Common myeloid progenitor, CD34-positive (primary cell): ENCODE measurements around the gene ZBTB1.

Experiments used
- CTCF ChIA-PET: fragments of 350-600 bp; sonication (Branson Sonifier 250); formaldehyde crosslinking; loops from one replicate; lab custom pipeline; 2021; ENCODE audit warnings: antibody characterized with exemption; lab: Charles Lee
- POLR2A ChIA-PET: fragments of 350-600 bp; sonication (Branson Sonifier 250); formaldehyde crosslinking; loops from one replicate; lab custom pipeline; 2021; ENCODE audit warnings: antibody characterized with exemption; lab: Charles Lee
- DNase-seq, 3 donors: peaks; one replicate each; pipeline versions ENCODE4 v3.0.0 to v3.0.0-alpha.2; 2013
- H3K27ac ChIP-seq, 2 experiments: 1 replicate in 1 of 2; 2 replicates in 1 of 2; pipeline ENCODE4 v1.7.0; 2013; ENCODE audit warnings: inconsistent platforms in 2 of 2, low read length in 2 of 2, mild to moderate bottlenecking in 2 of 2, low read depth in 1 of 2, moderate library complexity in 1 of 2; ENCODE audit not compliant: severe bottlenecking in 2 of 2, insufficient read depth in 1 of 2, poor library complexity in 1 of 2
- H3K27me3 ChIP-seq, 5 experiments: replicated peaks in 2 of 5; 1 replicate in 3 of 5; 2 replicates in 2 of 5; pipeline versions ENCODE4 v1.6.1 to v1.7.0; 2013; ENCODE audit warnings: low read length in 4 of 5, mild to moderate bottlenecking in 2 of 5, moderate library complexity in 2 of 5, inconsistent platforms in 1 of 5; ENCODE audit not compliant: insufficient read depth in 5 of 5, control insufficient read depth in 4 of 5
- H3K36me3 ChIP-seq, 4 experiments: 1 replicate in 2 of 4; 2 replicates in 2 of 4; pipeline versions ENCODE4 v1.6.1 to v1.7.0; 2013; ENCODE audit warnings: low read length in 3 of 4, control low read depth in 1 of 4, mild to moderate bottlenecking in 1 of 4; ENCODE audit not compliant: control insufficient read depth in 4 of 4, insufficient read depth in 4 of 4
- H3K4me1 ChIP-seq, 4 experiments: 1 replicate in 3 of 4; 2 replicates in 1 of 4; pipeline versions ENCODE4 v1.6.1 to v1.7.1; 2013; ENCODE audit warnings: low read length in 3 of 4, mild to moderate bottlenecking in 3 of 4, control low read depth in 1 of 4, inconsistent platforms in 1 of 4, moderate library complexity in 1 of 4; ENCODE audit not compliant: control insufficient read depth in 4 of 4, insufficient read depth in 4 of 4; ENCODE audit errors: control extremely low read depth in 1 of 4
- H3K4me3 ChIP-seq, 7 experiments: 1 replicate in 4 of 7; 2 replicates in 3 of 7; pipeline versions ENCODE4 v1.5.1 to v1.7.0; 2013; ENCODE audit warnings: mild to moderate bottlenecking in 7 of 7, low read length in 6 of 7, moderate library complexity in 6 of 7, inconsistent platforms in 2 of 7, low read depth in 2 of 7, control low read depth in 1 of 7; ENCODE audit not compliant: insufficient read depth in 4 of 7, control insufficient read depth in 1 of 7; ENCODE audit errors: extremely low read depth in 1 of 7
- H3K9me3 ChIP-seq, 5 experiments: 1 replicate in 4 of 5; 2 replicates in 1 of 5; pipeline versions ENCODE4 v1.6.1 to v1.7.1; 2013; ENCODE audit warnings: low read length in 4 of 5, mild to moderate bottlenecking in 2 of 5, inconsistent platforms in 1 of 5, low read depth in 1 of 5, moderate library complexity in 1 of 5; ENCODE audit not compliant: control insufficient read depth in 4 of 5, insufficient read depth in 2 of 5; ENCODE audit errors: control extremely low read depth in 1 of 5
- WGBS: methylation state at CpG from one replicate; pipeline ENCODE4 v1.1.5; 2013; ENCODE audit not compliant: insufficient coverage; 5-methylcytosine and 5-hydroxymethylcytosine counted together

The ZBTB1 gene

GRCh38 chr14:64536488-64537245 is 32.1 kb downstream of the ZBTB1 start:
- Histone ChIP-seq H3K27ac (no peak overlapping the region), H3K4me3 (no peak overlapping the region), H3K4me1 (peaks cover 0 to 18% (median 14%) of the 10 kb centered on the region in 4 experiments), H3K27me3 (peaks cover 0 to 25% (median 11%) of the 10 kb centered on the region in 5 experiments), H3K9me3 (peaks cover 0 to 11% (median 11%) of the 10 kb centered on the region in 5 experiments), H3K36me3 (no peaks in the 10 kb centered on the region)
- no peak for DNase-seq
- 100% methylated on average over 1 of the region's 4 CpGs for WGBS
- ChIA-PET POLR2A (no interaction called here), CTCF (interaction anchor here (0.7 to 0.8 kb wide), 2 partner anchors 14 to 101 kb away, joined by 3 read pairs; no protein-coding TSS in a partner anchor)

DNA sequence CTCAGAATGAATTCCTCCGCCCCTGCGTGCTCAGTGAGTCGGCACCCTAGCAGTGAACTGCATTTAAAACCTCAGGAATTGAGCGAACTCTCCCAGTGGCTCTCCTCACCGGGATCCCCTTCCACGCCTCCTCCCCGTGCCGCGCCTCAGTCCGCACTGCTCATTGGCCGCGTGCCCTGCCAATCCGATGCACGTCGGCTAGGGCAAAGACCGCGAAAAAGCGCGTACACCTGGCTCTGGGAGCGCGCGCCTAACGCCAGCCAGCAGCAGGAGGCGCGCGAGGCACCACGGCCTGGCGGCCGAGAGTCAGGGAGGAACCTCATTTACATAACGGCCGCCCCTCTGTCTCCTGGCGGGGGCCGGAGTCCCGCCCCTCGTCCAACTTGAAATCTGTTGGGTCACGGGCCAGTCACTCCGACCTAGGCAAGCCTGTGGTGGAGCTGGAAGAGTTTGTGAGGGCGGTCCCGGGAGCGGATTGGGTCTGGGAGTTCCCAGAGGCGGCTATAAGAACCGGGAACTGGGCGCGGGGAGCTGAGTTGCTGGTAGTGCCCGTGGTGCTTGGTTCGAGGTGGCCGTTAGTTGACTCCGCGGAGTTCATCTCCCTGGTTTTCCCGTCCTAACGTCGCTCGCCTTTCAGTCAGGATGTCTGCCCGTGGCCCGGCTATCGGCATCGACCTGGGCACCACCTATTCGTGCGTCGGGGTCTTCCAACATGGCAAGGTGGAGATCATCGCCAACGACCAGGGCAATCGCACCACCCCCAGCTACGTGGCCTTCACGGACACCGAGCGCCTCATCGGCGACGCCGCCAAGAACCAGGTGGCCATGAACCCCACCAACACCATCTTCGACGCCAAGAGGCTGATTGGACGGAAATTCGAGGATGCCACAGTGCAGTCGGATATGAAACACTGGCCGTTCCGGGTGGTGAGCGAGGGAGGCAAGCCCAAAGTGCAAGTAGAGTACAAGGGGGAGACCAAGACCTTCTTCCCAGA is 35.9 kb downstream of the ZBTB1 start, which contains the start of gene HSPA2:
TSS of gene HSPA2 (plus strand) at position 534 of the 995 bp plus-strand sequence. CDS start at position 643, 109 bp downstream.
- H3K9me3 ChIP-seq = peaks cover 0 to 19% (median 18%) of the 10 kb centered on the region in 5 experiments
- H3K36me3 ChIP-seq = no peaks in the 10 kb centered on the region
- whole genome bisulfite sequencing = 9% methylated on average over 77 of the region's 79 CpGs
- H3K4me1 ChIP-seq = peaks cover 0 to 21% (median 21%) of the 10 kb centered on the region in 4 experiments
- peak within 1 kb of the TSS; percentile 64 to 88 (median 74) for H3K4me3 ChIP-seq
- H3K27me3 ChIP-seq = peaks cover 9 to 60% (median 34%) of the 10 kb centered on the region in 5 experiments
- peak; percentile 98 to 99 (median 99) for DNase-seq
- ChIA-PET POLR2A (interaction anchor here (0.9 kb wide), 2 partner anchors 10 to 118 kb away, joined by 3 read pairs; partner anchors contain the start of gene PPP1R36), CTCF (interaction anchor here (0.8 to 1.6 kb wide), 7 partner anchors 8 to 96 kb away, joined by 3 to 5 read pairs (median 3); no protein-coding TSS in a partner anchor)
- H3K27ac ChIP-seq = peak within 1 kb of the TSS in 1 of 2 experiments; percentile 31

DNA sequence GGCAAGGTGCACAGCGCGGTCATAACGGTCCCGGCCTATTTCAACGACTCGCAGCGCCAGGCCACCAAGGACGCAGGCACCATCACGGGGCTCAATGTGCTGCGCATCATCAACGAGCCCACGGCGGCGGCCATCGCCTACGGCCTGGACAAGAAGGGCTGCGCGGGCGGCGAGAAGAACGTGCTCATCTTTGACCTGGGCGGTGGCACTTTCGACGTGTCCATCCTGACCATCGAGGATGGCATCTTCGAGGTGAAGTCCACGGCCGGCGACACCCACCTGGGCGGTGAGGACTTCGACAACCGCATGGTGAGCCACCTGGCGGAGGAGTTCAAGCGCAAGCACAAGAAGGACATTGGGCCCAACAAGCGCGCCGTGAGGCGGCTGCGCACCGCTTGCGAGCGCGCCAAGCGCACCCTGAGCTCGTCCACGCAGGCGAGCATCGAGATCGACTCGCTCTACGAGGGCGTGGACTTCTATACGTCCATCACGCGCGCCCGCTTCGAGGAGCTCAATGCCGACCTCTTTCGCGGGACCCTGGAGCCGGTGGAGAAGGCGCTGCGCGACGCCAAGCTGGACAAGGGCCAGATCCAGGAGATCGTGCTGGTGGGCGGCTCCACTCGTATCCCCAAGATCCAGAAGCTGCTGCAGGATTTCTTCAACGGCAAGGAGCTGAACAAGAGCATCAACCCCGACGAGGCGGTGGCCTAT is 36.8 kb downstream of the ZBTB1 start:
- Histone ChIP-seq H3K9me3 (peaks cover 0 to 19% (median 18%) of the 10 kb centered on the region in 5 experiments), H3K27me3 (peaks cover 9 to 60% (median 34%) of the 10 kb centered on the region in 5 experiments), H3K36me3 (no peaks in the 10 kb centered on the region), H3K4me1 (peaks cover 0 to 21% (median 21%) of the 10 kb centered on the region in 4 experiments), H3K27ac (no peak overlapping the region), H3K4me3 (peak overlapping the region in 1 of 7 experiments; percentile 39)
- 23% methylated on average over 64 of the region's 73 CpGs for WGBS
- DNase-seq = peak in 1 of 3 donors; percentile 31
- ChIA-PET POLR2A (no interaction called here), CTCF (no interaction called here)

- Histone ChIP-seq H3K27me3 (peaks cover 9 to 60% (median 34%) of the 10 kb centered on the region in 5 experiments), H3K4me3 (peak overlapping the region in 2 of 7 experiments; percentile 21 to 39), H3K9me3 (peaks cover 0 to 19% (median 18%) of the 10 kb centered on the region in 5 experiments), H3K36me3 (no peaks in the 10 kb centered on the region), H3K27ac (no peak overlapping the region), H3K4me1 (peaks cover 0 to 21% (median 21%) of the 10 kb centered on the region in 4 experiments)
- DNase-seq = peak in 1 of 3 donors; percentile 17
- CTCF ChIA-PET = interaction anchor here (0.6 to 1.3 kb wide), 2 partner anchors 10 to 421 kb away, joined by 4 to 5 read pairs; no protein-coding TSS in a partner anchor
- WGBS = 12% methylated on average over 53 of the region's 61 CpGs
- POLR2A ChIA-PET = no interaction called here
Observed at GRCh38 chr14:64541972-64542835, 37.6 kb downstream of the ZBTB1 start.

- DNase-seq = no peak
- whole genome bisulfite sequencing = 20% methylated on average over 1 of the region's 4 CpGs
- H3K36me3 ChIP-seq = no peaks in the 10 kb centered on the region
- H3K9me3 ChIP-seq = peaks cover 0 to 19% (median 18%) of the 10 kb centered on the region in 5 experiments
- H3K27me3 ChIP-seq = peaks cover 9 to 60% (median 34%) of the 10 kb centered on the region in 5 experiments
- ChIA-PET CTCF (interaction anchor here (0.6 to 1.3 kb wide), 2 partner anchors 9 to 420 kb away, joined by 4 to 5 read pairs; no protein-coding TSS in a partner anchor), POLR2A (no interaction called here)
- peaks cover 0 to 21% (median 21%) of the 10 kb centered on the region in 4 experiments for H3K4me1 ChIP-seq
- no peak overlapping the region for H3K4me3 ChIP-seq
- H3K27ac ChIP-seq = no peak overlapping the region
Observed at GRCh38 chr14:64542836-64543201, 38.2 kb downstream of the ZBTB1 start.
